Esophagus squamous epithelium (tissue), 4 donors: Measurements from ENCODE around the gene ANKRD7.

Experiments used
- CTCF ChIP-seq, 6 experiments: fragments of 450-650 bp in 4 of 6; fragments of 200-600 bp in 2 of 6; sonication (generic) in 2 of 6; IDR thresholded peaks; one replicate each; pipeline ENCODE4 v1.5.1; 2016 to 2019; ENCODE audit warnings: antibody characterized with exemption in 6 of 6, mild to moderate bottlenecking in 4 of 6, moderate library complexity in 4 of 6
- POLR2A ChIP-seq, 4 donors: fragments of 450-650 bp; IDR thresholded peaks; one replicate each; pipeline ENCODE4 v1.6.1; 2017; ENCODE audit warnings: antibody characterized with exemption in 4 of 4, mild to moderate bottlenecking in 4 of 4, moderate library complexity in 3 of 4

- TF ChIP-seq POLR2A (IDR thresholded peaks at IDR 0.05) (no peak), CTCF (IDR thresholded peaks at IDR 0.05) (no peak)
Measured at GRCh38 chr7:118214051-118214832, 10.3 kb upstream of the ANKRD7 start.
